ENCODE results near the gene P2RY11. TPM values are rescaled to one million over a fixed set of nuclear protein-coding genes. Genes with fewer than 3 reads are reported as not detected.

P2RY11 gene, protein sequence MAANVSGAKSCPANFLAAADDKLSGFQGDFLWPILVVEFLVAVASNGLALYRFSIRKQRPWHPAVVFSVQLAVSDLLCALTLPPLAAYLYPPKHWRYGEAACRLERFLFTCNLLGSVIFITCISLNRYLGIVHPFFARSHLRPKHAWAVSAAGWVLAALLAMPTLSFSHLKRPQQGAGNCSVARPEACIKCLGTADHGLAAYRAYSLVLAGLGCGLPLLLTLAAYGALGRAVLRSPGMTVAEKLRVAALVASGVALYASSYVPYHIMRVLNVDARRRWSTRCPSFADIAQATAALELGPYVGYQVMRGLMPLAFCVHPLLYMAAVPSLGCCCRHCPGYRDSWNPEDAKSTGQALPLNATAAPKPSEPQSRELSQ
- total RNA-seq, result 2.6 and 4.6 TPM in 2 replicates

DNA sequence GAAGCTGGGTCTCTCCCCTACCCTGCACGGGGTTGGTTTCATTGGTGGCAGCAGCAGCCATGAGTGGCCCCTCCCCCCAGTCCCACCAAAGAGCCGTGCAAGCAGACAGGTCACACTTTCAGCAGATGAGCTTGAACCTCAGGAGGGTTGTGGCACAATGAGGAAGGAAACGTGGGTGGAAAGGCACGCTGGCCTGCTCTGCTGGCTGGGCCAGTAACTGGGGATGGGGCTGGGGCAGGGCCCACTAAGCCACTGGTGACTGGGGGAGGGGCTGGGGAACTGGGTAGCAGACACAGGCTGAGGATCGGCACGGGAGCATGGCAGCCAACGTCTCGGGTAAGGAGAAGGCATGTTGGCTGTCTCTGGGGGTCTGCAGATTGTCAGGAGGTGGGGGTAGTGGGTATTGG is at the start of gene P2RY11:
Gene P2RY11, plus strand, starts transcription at position 289 of the 407 bp plus-strand sequence. Its CDS starts 29 bp downstream, at position 318.
- DNase-seq, result peak; percentile 39

DNA sequence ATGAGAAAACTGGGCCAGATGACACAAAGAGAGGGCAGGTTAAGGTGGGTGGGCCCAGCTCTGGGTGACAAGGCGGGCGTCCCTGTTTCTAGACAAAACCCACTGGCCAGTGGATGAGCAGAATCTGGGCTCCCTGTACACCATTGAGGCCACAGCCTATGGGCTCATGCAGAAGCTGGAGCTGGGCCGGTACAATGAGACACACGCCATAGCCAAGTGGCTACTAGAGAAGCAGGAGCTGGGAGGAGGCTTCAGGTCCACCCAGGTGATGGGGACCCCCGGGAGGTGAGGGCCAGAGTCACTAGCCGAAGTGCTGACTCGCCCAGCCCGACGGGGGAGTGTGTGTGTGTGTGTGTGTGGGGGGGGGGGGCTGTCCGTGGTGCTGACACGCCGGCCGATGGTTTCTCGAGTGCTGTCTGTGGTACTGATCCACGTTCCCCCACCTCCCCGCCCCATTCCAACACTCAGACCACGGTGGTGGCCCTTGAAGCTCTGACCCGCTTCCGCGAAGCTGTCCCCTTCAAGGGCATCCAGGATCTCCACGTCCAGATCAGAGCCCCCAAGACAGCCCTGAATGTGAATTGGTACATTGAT is 49.7 kb upstream of the P2RY11 start:
- peak; percentile 13 for DNase-seq

DNA sequence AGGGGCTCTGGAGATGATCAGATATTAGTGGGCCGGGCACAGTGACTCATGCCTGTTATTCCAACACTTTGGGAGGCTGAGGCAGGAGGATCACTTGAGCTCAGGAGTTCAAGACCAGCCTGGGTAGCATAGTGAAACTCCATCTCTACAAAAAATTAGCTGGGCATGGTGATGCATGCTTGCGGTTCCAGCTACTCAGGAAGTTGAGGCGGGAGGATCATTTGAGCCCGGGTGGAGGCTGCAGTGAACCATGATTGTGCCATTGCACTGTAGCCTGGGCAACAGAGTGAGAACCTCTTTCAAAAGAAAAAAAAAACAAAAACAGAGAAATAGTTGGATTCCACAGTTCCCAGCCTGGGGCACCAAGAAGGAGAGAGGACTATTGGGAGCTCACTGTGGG is 43.3 kb upstream of the P2RY11 start:
- no peak for DNase-seq

DNA sequence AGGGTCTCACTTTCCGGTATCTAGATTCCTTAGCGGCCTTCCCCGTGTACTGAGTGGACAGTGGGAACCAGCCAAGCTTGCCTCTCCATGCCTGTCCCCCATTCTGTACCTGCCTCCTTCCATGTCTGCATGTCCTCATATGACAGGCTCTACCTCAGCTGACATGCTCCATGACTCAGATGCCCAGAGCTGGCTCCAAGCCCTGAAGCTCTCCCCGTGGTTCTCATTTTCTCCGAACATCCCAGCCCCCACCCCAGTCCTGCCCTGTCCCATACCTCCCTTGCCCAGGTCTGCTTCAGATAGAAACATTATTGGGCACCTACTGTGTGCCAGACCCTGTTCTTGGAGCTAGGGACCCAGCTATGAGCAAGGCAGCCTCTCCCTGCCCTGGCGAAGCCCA is 42.4 kb upstream of the P2RY11 start:
- DNase-seq, result no peak

DNA sequence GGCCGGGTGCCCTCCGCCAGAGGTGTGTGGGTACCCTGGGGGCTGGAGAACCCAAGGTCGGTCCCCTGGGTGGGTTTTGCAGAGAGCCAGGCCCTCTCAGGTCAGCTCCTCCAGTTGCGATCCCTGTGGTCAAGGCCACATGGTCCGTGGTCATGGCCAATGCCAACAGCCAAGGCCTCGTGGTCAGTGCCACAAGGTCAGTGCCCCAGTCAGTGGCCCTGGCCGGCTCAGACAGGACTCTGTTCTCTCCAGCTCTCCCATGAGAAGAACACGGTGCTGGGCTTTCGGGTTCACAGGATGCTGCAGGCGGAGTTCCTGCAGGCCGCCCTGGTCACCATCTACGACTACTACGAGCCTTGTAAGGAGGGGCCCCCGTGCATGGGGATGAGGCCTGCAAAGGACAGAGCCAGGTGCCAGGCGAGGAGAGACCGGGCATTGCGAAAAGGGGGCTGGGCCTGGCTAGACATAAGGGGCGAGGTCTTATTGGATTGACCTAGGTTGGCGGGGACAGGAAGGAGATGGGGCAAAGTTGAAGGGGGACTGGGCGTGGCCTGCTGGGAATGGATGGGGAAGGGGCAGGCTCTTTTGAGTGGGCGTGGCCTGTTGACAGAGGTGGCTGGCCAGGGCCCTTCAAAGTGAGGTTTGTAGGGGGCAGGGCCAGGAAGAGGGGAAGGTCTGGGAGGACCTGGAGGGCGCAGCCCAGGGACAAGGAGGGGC is 40.6 kb upstream of the P2RY11 start:
- no peak for DNase-seq

DNA sequence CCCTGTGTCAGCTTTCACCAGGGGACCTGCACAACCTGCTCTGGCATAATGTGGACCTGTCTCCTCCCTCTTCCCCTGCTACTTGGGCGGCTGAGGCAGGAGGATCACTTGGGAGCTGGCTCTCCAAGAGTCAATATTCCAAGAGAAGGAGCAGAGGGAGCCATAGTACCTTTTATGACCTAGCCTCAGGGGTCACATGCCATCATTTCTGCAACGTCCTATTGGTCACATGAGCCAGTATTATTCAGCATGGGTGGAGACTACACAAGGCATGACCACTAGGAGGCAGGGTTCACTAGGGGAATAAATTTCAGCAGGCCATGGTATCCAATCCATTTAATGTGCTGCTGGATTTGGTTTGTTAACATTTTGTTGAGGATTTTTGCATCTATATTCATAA is 37.3 kb upstream of the P2RY11 start:
- DNase-seq, result peak; percentile 57

DNA sequence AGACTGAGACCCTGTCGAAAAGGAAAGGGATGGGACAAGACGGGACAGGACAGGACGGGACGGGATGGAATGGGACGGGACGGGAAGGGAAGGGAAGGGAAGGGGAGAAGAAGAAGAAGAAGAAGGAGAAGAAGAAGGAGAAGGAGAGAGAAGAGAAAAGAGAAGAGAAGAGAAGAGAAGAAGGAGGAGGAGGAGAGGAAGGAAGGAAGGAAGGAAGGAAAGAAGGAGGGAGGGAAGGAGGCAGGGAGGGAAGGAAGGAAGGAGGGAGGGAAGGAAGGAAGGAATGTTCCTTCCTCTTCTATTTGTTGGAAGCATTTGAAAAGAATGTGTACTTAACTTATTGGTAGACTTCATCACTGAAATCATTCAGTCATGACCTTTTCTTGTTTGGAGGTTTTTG is 35.0 kb upstream of the P2RY11 start:
- no peak for DNase-seq

DNA sequence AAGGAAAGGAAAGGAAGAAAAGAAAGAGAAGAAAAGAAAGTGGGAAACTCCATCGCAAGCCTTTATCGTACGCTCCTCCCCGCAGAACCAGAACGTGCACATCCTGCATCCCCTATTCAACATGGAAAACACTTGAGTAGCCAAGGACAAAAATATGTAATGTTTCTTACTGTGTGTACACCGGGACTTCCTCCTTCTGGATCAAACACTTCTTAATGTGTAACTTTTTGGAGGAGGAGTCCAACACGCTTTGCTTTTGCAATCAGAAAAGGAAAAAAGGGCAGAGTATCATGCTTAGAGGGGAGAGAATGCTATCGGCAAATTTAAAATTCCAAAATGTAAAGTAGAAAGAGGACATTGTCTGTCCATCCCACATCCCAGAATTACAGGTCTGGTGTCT is 33.2 kb upstream of the P2RY11 start:
- DNase-seq, result no peak

DNA sequence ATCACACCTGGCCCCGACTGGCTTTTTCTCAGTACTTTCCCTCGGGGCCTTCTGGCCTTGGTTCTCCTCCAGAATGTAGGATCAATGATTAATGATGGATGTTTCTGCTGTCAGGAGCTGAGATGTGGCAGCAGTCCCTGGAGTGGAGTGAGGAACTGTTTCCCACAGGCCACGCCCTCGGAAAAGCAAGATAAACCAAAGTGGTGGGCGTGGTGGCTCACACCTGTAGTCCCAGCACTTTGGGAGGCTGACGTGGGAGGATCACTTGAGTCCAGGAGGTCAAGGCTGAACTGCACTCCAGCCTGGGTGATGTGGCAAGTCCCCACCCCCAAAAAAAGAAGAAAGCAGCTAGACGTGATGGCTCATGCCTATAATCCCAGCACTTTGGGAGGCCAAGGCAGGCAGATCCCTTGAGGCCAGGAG is 32.5 kb upstream of the P2RY11 start:
- no peak for DNase-seq

DNA sequence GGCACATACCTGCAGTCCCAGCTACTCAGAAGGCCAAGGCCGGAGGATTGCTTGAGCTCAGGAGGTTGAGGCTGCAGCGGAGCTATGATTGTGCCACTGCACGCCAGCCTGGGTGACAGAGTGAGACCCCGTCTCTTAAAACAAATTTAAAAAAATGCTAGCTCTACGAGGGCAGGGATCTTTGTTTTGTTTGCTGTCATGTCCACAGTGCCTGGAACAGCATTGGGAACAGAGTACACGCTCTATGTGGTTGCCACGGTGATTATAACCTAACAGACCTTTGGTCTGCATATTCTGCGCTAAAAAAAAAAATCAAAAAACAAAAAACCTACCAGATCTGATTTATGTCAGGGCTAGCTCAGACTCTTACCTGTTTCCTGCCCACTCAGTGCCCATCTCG is 27.6 kb upstream of the P2RY11 start:
- no peak for DNase-seq

DNA sequence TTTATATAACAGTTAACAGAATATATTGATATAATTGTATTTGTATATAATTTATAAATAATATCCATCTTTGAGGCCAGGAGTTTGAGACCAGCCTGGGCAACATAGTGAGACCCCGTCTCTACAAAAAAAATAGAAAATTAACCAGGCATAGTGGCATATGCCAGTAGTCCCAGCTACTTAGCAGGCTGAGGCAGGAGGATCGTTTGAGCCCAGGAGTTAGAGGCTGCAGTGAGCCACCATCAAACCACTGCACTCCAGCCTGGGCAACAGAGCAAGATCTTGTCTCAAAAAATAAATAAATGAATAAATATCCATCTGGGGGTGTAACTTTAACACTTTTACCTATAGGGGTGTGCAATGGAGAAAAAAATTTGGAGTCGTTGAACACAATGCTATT is 26.7 kb upstream of the P2RY11 start:
- DNase-seq, result no peak

DNA sequence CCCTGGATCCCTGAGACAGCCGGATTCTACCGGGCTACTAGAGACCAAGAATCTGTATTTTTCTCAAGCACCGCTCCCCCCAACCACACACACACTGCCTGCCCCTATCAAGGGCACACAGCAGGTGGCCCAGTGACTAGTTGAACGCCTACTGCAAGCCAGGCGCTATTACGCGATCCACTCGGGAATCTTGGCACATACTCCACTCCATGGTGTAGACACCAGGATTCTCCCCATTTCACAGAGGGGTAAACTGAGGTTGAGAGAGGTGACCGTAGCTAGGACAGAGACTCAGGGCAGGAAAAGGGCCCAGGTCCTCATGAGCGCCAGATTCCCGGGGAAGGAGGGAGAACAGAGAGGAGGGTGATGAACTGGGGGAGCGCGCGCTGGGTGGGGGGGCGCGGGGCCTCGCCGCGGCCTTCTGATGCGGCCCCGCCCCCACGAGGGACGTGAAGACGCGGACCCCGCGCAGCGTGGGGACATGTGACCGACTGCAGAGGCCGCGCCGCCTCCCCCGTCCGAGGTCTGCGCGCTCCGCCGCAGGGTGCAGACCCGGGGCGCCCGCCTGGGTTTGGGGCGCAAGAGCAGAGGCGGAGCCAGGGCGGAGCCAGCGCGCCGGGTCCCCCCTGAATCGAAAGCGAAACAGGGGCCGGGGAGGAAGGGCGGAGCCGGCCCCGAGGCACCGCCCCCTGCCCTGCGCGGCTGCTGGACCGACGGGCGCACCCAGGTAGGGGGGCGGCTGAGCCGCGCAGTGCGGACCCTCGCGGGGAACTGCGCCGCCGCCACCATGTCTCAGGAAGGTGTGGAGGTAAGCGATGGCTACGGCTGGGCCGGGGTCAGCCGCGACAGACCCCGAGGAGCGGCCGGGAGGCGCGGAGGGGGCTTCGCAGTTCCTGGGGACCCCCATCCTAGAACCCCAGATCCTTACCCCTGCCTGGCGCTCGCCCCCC is 25.6 kb upstream of the P2RY11 start, which contains the start of gene SHFL:
Gene SHFL, plus strand, starts transcription at position 677 of the 950 bp plus-strand sequence. Its CDS starts 111 bp downstream, at position 788.
- DNase-seq, result peak; percentile 66

DNA sequence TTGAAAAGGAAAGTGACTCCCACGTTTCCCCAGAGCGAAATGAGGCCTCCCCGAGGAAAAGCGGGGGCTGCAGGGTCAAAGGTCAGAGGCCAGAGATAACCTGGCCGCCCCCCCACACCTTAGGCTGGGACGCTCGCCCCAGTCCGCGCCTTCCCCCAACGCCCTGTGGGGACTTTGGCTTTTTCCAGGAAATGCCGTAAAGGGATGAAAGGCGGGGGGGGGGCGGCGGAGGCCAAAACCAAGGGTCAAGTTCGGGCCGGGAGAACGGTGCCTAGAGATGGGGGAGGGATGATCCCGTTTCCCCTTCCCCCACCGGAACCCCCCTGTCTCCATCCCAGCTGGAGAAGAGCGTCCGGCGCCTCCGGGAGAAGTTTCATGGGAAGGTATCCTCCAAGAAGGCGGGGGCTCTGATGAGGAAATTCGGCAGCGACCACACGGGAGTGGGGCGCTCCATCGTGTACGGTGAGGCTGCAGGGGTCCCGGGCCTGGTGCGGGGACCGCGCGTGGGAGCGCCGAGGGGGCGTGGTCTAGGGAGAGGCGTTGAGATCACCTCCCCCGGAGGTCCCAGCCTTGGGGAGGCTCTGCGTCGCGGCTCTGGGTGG is 24.8 kb upstream of the P2RY11 start:
- no peak for DNase-seq

DNA sequence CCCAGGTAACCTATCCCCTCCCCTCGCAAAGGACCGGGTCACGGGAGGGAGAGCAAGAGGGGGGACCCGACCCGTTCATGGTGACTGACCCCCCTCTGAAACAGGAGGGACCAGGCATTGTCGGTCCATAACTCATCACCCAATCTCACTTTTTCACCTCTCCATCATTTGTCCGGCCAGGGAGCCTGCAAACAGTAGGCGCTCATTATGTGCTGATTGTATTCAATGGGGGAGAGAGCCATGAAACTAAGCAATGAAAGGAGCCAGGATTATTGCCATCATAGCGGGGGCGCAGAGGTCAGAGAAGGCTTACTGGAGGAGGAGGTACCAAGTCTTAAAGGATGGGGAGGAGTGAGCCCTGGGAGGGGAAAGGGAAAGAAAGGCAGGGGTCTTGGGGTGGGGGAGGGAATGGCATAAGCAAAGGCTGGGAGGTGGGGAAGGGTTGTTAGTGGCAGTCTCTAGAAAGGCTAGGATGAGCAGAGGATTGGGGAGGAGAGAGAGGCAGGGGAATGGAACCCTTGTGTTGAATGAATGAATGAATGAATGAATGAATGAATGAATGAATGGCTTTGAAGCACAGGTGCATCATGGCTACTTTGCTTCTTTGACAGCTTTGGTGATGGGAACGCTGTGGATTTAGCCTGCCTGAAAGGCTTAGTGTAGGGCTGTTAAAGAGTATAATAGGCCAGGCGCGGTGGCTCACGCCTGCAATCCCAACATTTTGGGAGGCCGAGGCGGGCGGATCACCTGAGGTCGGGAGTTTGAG is 24.0 kb upstream of the P2RY11 start:
- no peak for DNase-seq

DNA sequence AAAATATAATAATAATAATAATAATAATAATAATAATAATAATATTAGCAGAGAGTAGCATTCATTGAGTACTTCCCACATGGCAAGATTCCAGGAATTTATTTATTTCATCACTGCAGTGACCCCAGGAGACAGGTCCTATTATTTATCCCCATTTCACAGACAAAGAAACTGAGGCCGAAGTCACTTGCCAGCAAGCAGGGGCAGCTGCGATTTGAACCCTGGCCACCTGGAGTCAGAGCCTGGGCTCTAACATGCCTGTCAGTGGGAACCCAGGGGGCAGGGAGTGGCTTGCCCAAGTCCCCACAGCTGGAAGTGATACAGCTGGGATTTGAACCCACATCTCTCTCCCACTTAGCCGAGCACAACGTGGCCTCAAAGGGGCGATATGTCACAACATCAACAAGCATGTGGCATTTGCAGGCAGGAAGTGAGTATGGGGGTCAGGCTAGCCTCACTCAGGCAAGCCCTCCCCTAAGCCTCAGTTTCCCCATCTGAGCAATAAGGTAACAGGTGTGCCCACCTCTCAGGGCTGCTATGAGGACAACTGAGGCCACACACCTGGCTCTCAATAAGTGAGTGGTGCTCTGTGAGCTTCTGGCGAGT is 22.4 kb upstream of the P2RY11 start:
- no peak for DNase-seq

DNA sequence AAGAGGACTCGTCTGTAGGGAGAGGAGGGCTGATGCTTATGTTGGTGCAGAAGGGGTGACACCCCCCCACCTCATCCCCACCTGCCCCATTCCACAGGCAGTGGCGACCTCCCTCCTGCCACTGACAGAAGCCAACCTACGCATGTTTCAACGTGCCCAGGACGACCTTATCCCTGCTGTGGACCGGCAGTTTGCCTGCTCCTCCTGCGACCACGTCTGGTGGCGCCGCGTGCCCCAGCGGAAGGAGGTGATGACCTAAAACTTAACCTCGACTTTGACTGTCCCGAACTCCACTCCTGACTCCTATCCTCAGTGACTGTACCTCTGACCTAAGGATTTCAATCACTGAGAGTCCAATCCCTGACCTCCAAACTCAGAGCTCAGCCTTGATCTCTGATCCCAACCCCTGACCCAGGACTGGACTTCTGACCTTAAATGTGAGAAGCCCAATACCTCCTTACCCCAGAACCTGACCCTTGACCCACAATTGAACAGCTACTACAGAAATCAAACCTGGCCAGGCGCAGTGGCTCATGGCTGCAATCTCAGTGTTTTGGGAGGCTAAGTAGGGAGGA is 21.6 kb upstream of the P2RY11 start:
- DNase-seq, result no peak

DNA sequence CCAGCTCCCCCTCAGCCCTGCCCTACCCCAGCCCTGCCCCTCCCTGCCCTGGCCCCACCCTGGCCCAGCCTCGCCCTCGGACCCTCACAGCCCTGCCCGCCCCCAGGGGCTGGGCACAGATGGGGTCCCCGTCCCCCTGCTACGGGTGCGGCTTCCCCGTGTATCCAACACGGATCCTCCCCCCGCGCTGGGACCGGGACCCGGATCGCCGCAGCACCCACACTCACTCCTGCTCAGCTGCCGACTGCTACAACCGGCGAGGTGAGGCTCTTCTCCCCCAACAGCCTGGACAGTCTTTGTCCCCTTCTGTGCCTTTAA is 20.2 kb upstream of the P2RY11 start:
- no peak for DNase-seq

DNA sequence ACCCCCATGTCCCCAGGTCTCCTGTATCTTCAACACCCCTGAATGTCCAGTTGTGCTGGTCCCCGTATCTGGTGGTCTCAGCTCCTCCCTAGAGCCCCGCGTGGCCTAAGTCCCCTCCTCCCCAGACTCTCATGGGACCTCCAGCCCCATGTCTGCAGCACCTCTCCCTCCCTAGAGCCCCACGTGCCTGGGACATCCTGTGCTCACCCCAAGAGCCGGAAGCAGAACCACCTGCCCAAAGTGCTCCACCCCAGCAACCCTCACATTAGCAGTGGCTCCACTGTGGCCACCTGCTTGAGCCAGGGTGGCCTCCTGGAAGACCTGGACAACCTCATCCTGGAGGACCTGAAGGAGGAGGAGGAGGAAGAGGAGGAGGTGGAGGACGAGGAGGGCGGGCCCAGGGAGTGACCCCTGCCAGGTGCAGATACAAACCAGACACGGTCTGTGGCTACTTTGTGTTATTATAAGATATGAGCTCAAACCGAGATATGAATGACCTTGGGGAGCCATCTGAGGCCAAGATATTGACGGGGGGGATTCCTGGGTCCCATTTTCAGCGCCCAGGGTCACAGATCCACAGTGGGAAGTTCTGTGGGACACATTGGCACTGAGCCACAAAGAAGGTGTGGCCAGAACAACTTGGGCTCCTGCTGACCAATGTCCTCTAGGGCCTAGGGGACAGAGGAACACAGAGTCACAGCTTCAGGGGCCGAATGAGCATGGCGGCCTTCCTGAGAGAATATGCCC is 19.4 kb upstream of the P2RY11 start:
- no peak for DNase-seq

DNA sequence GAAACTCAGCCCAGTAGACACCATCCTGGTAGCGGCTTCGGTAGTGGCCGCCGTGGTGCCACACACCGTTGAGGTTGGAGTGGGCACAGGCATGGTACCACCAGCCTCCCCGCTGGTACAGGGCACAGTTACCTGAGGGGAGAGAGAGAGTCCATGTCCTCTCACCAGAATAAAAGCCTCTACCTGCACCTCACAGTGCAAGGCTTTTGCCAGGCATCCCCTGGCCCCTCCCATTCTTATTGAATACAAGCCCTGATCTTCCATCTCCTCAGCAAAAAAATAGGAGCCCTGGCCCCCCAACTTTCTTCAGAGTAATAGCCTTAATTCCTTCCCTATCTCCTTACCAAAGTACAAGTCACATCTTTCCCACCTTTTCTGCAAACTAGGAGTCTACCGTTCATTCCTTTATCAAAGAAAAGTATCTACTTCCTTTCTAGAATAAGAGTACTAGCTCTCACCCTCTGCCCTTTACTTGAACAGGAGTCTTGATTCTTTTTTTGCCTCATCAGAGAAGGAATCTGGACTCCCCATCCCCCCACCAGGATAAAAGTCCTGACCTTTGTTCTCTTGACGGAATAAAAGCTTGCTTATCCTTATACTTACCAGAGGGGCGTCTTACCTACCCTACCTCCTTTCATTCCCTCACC is 18.7 kb upstream of the P2RY11 start:
- no peak for DNase-seq
